AG04449 (cell line): ENCODE measurements around the gene IGF2BP1.

Experiments used
- CTCF ChIA-PET: fragments of 350-600 bp; formaldehyde crosslinking; extraction: SDS; loops from one replicate; lab custom pipeline; 2021; ENCODE audit warnings: antibody characterized with exemption; lab: Yijun Ruan, JAX
- POLR2A ChIA-PET: fragments of 400-600, 350-600 bp; formaldehyde crosslinking; extraction: SDS; loops from one replicate; lab custom pipeline; 2020; ENCODE audit warnings: antibody characterized with exemption, inconsistent platforms; lab: Yijun Ruan, JAX
- DNase-seq: peaks from one replicate; pipeline ENCODE4 v3.0.0-alpha.2; 2010; ENCODE audit warnings: low read depth, low spot score
- H3K4me3 ChIP-seq: 2 replicates; pipeline ENCODE4 v1.5.1; 2011; ENCODE audit warnings: low read depth, mild to moderate bottlenecking, control low read depth, low read length
- TF ChIP-seq, protein P1 (sequence below): IDR thresholded peaks from one replicate; pipeline ENCODE4 v1.5.1; 2011; ENCODE audit warnings: mild to moderate bottlenecking, moderate library complexity, low read length, control low read depth, inconsistent platforms; ENCODE audit not compliant: insufficient read depth; ENCODE audit errors: missing control alignments

Gene IGF2BP1

DNA sequence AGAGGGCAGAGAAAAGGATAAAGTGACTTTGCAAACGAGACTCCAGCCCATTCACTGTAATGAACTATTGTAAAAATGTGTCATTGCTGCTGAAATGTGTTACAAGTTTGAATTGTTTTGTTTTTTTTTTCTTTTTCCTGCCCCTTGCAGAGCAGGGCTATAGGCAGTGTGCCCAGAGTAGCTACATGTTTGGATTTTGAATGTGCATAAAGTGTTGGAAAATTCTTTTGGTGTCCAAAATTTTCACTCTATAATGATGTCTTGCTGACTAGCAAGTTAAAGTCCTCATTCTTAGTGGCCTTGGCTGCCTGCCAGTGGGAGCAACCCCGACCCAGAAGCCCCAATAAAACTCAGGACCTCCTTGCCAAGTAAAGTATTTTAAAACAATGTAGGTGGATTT is 66.5 kb downstream of the IGF2BP1 start:
- POLR2A ChIA-PET: no interaction called here
- no peak for DNase-seq
- TF ChIP-seq, protein P1, sequence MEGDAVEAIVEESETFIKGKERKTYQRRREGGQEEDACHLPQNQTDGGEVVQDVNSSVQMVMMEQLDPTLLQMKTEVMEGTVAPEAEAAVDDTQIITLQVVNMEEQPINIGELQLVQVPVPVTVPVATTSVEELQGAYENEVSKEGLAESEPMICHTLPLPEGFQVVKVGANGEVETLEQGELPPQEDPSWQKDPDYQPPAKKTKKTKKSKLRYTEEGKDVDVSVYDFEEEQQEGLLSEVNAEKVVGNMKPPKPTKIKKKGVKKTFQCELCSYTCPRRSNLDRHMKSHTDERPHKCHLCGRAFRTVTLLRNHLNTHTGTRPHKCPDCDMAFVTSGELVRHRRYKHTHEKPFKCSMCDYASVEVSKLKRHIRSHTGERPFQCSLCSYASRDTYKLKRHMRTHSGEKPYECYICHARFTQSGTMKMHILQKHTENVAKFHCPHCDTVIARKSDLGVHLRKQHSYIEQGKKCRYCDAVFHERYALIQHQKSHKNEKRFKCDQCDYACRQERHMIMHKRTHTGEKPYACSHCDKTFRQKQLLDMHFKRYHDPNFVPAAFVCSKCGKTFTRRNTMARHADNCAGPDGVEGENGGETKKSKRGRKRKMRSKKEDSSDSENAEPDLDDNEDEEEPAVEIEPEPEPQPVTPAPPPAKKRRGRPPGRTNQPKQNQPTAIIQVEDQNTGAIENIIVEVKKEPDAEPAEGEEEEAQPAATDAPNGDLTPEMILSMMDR: no peak
- CTCF ChIA-PET: interaction anchor here (1.8 kb wide), 1 partner anchor 164 kb away, joined by 5 read pairs; no protein-coding TSS in a partner anchor
- no peak overlapping the region for H3K4me3 ChIP-seq

DNA sequence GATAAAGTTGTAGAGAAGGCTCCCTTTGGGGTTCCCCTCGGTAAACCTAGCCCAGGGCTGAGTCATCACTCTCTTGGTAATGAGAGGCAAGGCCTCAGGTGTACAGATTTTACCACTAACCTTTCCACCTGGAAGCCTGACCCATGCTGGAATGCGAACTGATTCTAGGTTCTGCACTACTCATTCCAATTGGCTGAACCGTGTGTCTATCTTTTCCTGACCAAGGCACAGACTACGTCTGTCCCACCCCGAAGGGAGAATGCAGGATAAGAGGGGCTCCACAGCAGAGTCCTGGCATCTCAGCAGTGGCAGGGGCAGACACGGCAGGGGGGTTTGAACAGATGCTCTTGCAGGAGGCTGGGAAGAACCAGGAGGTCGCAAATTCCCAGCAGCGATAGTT is 70.0 kb downstream of the IGF2BP1 start:
- TF ChIP-seq, protein P1: no peak
- ChIA-PET CTCF (interaction anchor here (0.7 kb wide), 1 partner anchor 161 kb away, joined by 3 read pairs; no protein-coding TSS in a partner anchor), POLR2A (no interaction called here)

DNA sequence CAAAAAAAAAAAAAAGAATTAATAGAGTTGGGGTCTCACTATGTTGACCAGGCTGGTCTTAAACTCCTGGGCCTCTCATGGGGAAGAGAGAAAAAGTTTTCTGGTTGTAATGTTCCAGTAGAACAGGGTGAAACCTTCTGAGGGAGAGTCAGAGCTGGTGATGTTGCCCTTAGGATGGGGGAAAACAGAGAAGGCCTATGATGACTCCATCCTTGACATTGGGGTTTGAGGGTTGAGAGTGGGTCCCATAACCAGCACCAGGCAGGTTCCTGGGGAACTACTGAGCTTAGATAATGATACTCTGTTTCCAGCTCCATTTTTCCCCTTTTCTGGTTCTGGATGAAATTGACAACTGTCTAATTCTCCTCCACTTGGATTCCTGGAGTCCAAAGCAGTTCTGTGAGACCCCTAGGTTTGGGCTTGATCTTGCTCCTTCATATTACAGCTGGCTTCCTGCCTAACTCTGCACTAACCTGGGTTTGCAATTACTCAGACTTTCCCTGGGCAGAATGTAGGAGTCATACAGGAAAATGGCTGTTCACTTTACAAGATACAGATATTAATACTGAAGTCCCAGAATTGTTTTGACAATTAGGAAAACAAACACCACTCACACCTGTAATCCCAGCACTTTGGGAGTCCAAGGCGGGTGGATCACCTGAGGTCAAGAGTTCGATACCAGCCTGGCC is 72.5 kb downstream of the IGF2BP1 start:
- no peak for DNase-seq
- TF ChIP-seq, protein P1: no peak
- ChIA-PET POLR2A (interaction anchor here (0.6 to 1.0 kb wide), 2 partner anchors 10 to 909 kb away, joined by 3 read pairs; no protein-coding TSS in a partner anchor), CTCF (interaction anchor here (1.2 kb wide), 1 partner anchor 22 kb away, joined by 3 read pairs; no protein-coding TSS in a partner anchor)
- no peak overlapping the region for H3K4me3 ChIP-seq

More for the DNA sequence above, 70.0 kb downstream of the IGF2BP1 start:
- no peak overlapping the region for H3K4me3 ChIP-seq
- DNase-seq: no peak

DNA sequence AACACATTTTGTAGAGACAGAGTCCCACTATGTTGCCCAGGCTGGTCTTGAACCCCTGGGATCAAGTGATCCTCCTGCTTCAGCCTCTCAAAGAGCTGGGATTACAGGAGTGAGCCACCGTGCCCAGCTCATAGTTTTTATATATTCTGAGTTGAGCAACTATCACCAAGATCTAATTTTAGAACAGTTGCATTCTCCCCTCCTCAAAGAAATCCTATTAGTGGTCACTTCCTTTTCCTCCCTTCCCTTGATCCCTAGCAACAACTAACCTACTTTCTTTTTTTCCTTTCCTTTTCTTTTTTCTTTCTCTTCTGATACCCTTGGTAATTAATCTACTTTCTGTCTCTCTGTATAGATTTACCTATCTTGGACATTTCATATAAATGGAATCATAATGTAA is 73.9 kb downstream of the IGF2BP1 start:
- ChIA-PET CTCF (interaction anchor here (0.8 to 1.6 kb wide), 2 partner anchors 9 to 23 kb away, joined by 3 read pairs; no protein-coding TSS in a partner anchor), POLR2A (no interaction called here)
- no peak for DNase-seq
- H3K4me3 ChIP-seq: no peak overlapping the region
- TF ChIP-seq, protein P1: no peak

DNA sequence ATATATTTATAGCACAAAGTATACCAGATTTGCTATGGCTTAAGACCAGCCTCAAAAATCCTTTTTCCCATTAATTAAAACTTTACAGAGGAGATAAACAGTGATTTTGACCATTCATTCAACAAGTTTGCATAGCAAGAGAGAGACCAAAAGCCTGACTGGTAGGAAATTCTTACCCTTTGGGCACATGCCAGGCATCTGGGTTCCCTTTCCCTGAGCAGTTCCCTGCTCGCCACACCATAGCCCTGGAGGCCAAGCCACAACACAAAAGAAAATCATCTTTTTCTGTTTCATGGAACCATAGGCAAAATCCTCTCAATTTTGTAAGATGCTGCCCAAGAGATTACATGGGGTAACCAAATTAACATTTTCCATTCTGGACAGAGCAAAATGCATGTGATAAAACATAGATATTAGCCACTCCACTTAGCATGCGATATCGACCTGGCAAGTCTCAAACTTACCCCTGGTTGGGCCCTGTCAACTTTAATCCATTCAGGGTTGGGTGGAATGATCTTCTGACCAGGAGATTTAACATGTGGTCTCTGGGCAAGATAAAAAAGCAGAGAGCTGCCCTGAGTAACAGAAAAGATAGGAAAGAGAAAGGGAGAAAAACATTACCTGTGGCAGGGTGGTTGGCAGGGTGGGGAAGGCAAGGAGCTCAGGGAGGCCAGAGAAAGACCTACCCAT is 77.8 kb downstream of the IGF2BP1 start:
- ChIA-PET CTCF (no interaction called here), POLR2A (no interaction called here)
- no peak overlapping the region for H3K4me3 ChIP-seq
- no peak for DNase-seq
- TF ChIP-seq, protein P1: no peak
